ENCODE results near the gene RRP9.
"Not testable (repeated sequence)": the region's sequence is repeated elsewhere in the genome, so short reads cannot be mapped to it uniquely, and the experiment has no call there.

RRP9 gene, protein sequence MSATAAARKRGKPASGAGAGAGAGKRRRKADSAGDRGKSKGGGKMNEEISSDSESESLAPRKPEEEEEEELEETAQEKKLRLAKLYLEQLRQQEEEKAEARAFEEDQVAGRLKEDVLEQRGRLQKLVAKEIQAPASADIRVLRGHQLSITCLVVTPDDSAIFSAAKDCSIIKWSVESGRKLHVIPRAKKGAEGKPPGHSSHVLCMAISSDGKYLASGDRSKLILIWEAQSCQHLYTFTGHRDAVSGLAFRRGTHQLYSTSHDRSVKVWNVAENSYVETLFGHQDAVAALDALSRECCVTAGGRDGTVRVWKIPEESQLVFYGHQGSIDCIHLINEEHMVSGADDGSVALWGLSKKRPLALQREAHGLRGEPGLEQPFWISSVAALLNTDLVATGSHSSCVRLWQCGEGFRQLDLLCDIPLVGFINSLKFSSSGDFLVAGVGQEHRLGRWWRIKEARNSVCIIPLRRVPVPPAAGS

DNA sequence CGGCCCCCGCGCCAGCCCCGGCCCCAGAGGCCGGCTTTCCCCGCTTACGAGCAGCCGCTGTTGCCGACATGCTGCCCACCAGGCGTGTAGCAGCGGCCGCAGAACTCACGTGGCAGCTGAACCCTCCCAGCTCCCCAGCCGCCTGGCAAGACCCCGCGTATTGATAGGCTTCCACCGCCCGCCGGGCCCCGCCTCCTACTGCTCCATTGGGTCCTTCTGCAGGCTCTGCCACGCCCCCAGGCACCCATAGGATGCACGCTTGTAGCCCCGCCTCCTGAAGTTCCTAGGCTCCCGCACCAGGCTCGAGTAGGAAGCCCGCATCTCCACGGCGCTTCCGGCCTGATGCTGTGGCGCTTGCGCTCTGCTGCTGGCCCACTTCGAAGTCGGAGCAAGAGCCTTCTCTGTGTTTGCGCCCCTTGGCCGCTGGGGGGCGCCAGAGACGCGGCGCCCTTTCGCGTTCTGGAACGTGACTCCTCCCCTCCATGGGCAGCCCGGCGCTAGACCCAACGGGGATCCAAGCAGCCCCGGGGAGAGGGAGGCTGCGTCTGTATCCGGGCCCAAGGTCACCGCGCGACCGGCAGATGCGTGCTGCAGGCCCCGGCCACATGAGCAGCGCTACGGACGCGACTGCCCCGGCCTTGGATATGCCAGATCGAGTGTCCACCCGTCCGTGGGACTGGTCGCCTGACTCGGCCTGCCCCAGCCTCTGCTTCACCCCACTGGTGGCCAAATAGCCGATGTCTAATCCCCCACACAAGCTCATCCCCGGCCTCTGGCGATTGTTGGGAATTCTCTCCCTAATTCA lies at the start of gene RRP9, which contains the start of gene PARP3:
Gene RRP9 (minus strand): TSS at position 107 of the 805 bp plus-strand sequence. CDS start 37 bp downstream, at position 70.
Gene PARP3 (plus strand): TSS at position 566 of the 805 bp plus-strand sequence. CDS start 993 bp downstream, outside the sequence.
- peak; percentile 99 for DNase-seq

- not testable (repeated sequence) for DNase-seq
Observed at GRCh38 chr3:51990501-51990971, 48.8 kb upstream of the RRP9 start.

- no peak for DNase-seq
Observed at GRCh38 chr3:51988286-51989146, 46.8 kb upstream of the RRP9 start.

GRCh38 chr3:51987568-51987967 lies 45.9 kb upstream of the RRP9 start:
- DNase-seq = no peak

- DNase-seq = no peak
Observed at GRCh38 chr3:51986010-51986947, 44.6 kb upstream of the RRP9 start.

- DNase-seq = no peak
Observed at GRCh38 chr3:51985063-51985462, 43.4 kb upstream of the RRP9 start.

DNA sequence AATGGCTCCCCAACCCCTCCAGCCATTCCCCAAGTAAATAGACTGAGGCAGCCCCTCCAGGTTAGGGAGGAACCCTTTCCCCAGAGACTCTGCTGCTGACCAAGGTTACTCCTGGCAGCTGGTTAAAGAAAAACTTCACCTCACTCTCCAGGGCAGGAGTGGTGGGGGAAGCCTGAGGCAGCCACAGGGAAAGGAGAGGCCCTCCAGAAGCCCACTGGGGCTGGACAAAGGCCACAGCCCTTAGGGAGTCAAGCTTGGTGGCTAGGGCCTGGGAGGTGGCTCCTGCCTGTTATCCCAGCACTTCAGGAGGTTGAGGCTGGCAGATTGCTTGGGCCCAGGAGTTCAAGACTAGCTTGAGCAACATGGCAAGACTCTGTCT lies 42.6 kb upstream of the RRP9 start:
- no peak for DNase-seq

GRCh38 chr3:51983578-51984268 lies 42.0 kb upstream of the RRP9 start:
- no peak for DNase-seq

- DNase-seq = peak; percentile 30
Observed at GRCh38 chr3:51982838-51983577, 41.3 kb upstream of the RRP9 start, which contains the start of gene ACY1. Gene ACY1, plus strand, starts transcription at chr3:51983535. Its CDS starts 530 bp downstream, at chr3:51984065.

- peak; percentile 37 for DNase-seq
Observed at GRCh38 chr3:51982352-51982837, 40.7 kb upstream of the RRP9 start.

GRCh38 chr3:51980253-51980652 lies 38.5 kb upstream of the RRP9 start:
- DNase-seq = no peak

- DNase-seq = no peak
Observed at GRCh38 chr3:51978143-51978502, 36.4 kb upstream of the RRP9 start.

GRCh38 chr3:51977446-51978142 lies 35.9 kb upstream of the RRP9 start:
- no peak for DNase-seq

GRCh38 chr3:51975852-51976549 lies 34.3 kb upstream of the RRP9 start:
- no peak for DNase-seq

DNA sequence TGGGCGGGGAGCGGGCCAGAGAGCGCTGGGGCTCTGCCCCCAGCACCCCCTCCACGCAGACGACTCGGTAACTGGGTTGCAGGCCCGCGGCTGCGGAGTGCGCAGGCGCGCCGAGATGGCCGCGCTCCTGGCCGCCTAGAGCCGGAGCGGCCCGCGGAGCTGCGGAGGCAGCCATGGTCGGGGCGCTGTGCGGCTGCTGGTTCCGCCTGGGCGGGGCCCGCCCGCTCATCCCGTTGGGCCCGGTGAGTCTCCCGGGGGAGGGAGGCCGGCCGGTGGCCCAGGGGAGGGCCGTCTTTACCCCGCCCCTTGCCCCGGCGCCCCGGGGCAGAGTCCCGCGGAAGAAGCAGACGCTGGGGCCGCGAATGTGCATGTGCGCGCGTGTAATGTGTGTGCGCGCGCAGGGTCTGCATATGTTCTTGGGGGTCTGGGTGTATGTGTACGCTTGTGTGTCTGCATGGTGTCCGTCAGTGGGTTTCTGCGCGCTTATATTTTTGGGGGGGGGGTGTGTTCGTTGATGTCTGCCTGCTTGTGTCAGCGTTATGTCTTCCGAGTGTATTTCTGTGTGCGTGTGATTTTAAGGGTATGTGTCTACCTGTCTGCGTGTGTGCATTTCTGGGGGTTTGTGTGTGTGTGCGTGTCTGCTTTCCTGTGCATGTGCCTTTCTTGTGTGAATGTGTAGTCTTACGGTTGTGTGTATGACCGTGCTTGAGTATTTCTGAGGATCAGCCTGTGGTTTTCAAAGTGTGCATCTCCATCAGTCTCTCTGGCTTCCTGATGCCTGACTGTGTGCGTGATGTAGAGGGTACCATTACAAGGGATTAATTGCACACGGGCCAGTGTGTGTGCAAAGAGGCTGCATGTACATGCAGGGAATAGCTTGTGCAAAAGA lies 33.5 kb upstream of the RRP9 start, which contains the start of gene ABHD14A:
Gene ABHD14A (plus strand): TSS at position 102 of the 889 bp plus-strand sequence. CDS start 72 bp downstream, at position 174.
- peak; percentile 38 for DNase-seq

DNA sequence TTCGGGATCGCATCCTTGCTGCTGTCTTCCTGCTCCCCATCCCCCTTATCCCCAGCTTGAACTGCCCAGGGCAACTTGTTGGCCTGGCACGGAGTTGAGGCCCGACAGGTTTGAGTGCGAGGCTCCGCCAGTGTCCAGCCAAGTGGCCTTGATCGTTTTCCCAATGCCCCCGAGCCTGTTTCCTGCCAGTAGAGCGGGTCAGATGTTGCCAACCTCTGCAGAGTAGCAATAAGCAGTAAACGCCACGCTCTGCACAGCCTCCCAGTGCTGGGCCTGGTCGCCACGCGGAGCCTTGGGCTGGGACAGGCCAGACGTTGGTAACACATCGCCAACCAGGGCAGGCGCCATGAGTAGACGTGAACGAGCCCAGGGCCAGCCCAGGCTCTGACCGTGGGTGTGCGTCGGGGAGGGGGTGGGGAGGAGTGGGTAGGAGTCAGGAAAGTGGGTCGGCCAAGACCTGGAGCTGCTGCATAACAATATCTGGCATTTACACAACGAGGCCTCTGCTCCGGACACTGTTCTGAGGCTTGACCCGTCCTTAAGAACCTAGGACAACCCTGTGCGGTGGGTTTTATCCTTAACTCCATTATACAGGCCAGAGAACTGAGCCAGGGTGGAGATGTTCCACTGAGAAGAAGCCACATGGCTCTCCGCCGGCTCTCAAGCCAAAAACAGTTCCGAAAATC lies 32.7 kb upstream of the RRP9 start:
- DNase-seq = no peak

DNA sequence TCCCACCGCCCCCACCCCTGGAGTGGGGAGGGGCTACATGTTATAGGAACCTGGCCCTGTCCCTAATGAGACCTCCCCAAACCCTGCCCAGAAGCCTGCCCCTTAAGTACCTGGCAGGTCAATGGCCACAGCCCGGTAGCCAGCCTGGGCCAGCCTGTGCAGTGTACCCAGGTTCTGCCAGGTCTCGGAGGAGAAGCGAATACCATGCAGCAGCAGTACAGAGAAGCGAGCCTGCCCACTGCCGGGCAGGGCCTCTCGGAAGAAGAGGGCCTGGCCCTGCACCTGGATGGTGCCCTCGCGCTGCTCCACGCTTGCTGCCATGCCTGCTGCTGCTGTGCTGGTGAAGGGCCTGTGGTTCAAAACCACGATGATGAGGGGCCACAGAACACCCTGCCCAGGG lies 29.6 kb upstream of the RRP9 start:
- no peak for DNase-seq
